H7 (cell line): Measurements from ENCODE around the gene TMEM59L. TPM values are rescaled to one million over a fixed set of nuclear protein-coding genes. Genes with fewer than 3 reads are reported as not detected.

Experiments used
- DNase-seq: peaks from one replicate; pipeline ENCODE4 v3.0.0; 2012
- H3K27me3 ChIP-seq: 2 replicates; pipeline ENCODE4 v1.6.0; 2011; ENCODE audit warnings: mild to moderate bottlenecking, low read length; ENCODE audit not compliant: control insufficient read depth, insufficient read depth
- H3K36me3 ChIP-seq: replicated peaks from 2 replicates; pipeline ENCODE4 v1.5.1; 2011; ENCODE audit warnings: low read length; ENCODE audit not compliant: control insufficient read depth, insufficient read depth
- H3K4me3 ChIP-seq: 2 replicates; pipeline ENCODE4 v1.5.1; 2011; ENCODE audit warnings: low read depth, mild to moderate bottlenecking, control low read depth, low read length, moderate library complexity; ENCODE audit not compliant: insufficient read depth
- total RNA-seq: library from RNA; depleted of rRNA; stranded (reverse); fragments of >200 nt; shearing (Covaris generic); gene quantifications from 2 replicates; pipeline ENCODE4 v1.2.3, GENCODE V29; 2014

The TMEM59L gene
- total RNA-seq, 1 experiment from 2014 or later: 1.8 TPM

DNA sequence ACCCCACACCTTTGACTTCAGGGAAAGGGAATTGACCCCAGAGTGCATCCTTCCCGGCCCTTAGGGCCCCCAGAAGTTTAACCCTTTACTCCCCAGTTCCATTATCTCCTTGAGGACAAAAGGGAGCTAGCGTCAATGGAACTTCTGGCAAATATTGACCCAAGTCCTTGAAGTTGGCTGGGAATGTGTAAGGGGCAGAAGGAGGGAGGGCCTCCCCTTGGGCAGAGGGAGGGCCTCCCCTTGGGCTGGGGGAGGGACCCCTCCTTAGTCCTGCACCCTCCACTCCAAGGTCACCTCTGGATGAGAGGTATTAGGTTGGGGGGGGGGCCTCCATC is 3.0 kb upstream of the TMEM59L start:
- no peak for DNase-seq
- Histone ChIP-seq H3K4me3 (no peak overlapping the region), H3K27me3 (peaks cover 93% of the 10 kb centered on the region), H3K36me3 (no peaks in the 10 kb centered on the region)

DNA sequence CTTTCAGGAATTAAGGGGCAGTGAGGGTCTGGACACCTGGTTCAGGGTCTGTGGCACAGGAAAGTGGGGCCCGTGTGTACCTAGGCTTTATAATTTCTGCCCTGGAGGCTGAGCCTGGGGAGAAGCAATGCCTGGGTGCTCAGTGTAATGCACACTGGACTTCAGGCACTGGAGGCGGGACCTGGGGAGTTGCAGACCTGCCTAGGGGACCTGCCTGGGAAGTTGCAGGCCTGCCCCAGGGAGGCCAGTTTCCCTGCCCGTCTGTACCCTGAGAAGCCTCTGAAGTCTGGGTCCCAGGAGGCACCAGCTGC is 2.5 kb upstream of the TMEM59L start:
- Histone ChIP-seq H3K4me3 (no peak overlapping the region; the same call in 1 of the 2 replicates), H3K36me3 (no peaks in the 10 kb centered on the region), H3K27me3 (peaks cover 89% of the 10 kb centered on the region)
- peak; percentile 75 for DNase-seq

DNA sequence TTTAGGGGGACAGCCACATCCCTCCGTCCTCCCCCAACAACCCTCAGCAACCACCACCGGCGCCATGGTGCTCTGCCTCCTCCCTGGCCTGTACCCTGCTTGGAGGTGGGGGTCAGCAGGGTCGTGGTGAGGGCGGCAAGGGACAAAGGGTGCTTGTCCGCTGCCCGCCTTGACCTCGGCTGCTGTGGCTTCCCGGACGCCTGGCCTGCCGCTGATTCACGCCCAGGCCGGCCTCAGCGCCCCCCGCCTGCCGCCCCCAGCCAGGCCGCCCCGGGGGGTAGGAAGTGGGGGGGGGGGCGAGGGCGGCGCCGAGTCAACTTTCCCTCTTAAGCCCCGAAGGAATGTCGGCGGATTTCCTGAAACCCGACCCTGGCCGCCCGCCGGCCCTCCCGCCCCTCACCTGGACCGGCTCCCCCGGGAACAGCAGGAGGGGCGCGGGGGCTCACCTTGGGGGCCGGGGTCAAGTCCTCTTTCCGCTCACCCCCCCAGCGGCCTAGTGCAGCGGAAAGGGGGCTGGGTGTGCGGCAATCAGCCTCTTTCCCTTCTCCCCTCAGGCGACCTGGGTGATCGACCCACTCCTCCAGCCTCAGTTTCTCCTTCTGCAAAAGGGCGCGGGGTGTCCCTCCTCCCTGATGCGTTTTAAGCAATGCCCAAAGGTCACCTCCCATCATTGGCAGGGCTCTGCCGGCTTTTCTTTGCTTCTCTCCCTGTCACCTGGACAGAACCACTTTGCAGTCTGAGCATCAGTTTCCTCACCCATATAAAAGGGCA is 1.9 kb upstream of the TMEM59L start:
- H3K36me3 ChIP-seq: no peaks in the 10 kb centered on the region
- peak; percentile 91 for DNase-seq
- H3K4me3 ChIP-seq: peak overlapping the region; percentile 23; the same call in 1 of the 2 replicates
- peaks cover 84% of the 10 kb centered on the region for H3K27me3 ChIP-seq

DNA sequence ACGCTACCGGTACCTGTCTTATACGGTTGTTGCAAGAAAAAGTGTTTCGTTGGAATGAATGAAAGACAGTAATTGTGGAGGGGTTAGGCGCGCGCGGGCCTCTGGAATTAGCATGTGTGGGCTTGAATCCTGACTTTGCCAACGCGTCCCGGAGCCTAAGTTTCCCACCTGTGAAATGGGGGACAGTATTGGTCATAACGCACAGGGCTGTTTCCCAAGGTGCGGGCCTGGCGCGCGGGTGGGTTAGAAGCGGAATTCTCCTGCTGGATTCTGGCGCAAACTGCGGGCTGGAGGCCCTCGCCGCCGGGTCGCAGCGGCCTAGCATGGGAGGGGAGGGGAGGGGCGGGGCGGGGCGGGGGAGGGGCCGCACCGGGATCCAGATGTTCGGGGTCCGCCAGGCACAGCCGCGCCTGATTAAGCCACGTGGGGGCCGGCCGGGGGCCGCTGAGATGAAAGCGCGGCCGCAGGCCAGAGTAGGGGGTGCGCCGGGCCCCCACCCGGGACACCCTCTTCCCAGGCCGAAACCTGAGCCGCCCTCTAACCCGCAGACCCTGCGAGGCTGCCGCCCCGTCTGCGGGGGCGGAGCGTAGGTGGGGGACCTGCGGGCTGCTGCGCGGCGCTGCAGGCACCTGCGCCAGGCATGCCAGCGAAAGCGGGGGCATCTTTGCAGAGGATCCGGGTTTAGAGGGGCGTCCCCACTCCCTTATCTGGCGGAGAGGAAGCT is 1.2 kb upstream of the TMEM59L start:
- Histone ChIP-seq H3K36me3 (no peaks in the 10 kb centered on the region), H3K27me3 (peaks cover 81% of the 10 kb centered on the region), H3K4me3 (peak overlapping the region; percentile 39)
- peak; percentile 97 for DNase-seq

DNA sequence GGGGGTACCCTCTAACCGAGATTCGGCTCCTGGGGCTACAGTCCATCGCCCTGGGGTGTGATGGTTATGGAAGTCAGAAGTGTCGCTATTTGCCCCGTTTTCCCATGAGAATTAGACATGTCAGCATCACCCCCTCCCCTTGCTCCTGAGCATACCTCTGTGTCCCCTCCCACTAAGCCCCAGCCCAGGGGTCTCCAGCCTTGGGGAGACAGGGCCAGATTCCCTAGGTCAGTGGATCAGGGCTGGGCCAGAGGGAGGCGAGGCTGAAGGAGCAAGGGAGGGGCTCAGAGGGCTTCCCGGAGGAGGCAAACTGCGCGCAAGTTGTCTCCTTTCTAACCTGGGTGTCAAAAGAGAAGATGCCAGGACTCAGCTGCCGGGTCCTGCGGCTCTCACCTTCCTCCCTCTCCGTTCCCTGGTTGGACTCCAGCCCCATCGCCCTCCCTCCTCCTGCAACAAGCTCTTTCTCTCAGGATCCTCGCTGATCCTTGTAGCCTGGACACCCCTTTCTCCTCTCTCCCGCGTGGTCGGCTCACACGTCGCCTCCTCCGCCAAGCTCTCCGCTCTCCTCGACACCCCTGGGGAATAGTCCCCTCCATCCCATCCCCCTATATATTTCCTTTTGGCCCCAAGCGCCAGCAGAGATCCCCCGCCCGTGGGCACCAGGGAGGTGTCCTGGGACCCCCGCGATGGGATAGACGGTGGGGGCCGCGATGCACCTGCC is 459 bp upstream of the TMEM59L start:
- H3K27me3 ChIP-seq: peaks cover 77% of the 10 kb centered on the region

DNA sequence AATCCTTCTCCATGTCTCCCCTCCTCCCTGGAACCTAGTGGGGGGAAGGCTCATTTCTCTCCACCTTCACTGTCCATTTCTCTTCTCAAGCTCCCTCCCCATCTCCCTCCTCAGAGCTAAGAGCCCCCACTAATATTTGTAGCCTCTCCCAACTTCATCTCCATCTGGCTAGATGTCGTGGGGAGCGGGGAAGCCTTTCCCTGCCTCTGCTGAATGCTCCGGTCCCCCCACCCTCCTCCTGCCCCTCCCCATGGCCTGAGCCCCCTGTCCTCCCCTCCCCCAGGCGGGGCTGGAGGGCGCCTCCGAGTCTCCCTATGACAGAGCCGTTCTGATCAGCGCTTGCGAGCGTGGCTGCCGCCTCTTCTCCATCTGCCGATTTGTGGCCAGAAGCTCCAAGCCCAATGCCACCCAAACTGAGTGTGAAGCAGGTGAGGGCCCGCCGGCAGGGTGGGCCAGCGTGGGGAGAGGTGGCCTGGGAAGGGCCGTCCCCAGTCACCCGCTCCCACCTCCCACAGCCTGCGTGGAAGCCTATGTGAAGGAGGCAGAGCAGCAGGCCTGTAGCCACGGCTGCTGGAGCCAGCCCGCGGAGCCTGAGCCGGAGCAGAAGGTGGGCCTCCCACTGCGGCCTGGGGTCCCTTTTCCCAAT is 1.0 kb downstream of the TMEM59L start:
- peak; percentile 80 for DNase-seq
- Histone ChIP-seq H3K27me3 (peaks cover 62% of the 10 kb centered on the region), H3K4me3 (no peak overlapping the region; the same call in 1 of the 2 replicates), H3K36me3 (no peaks in the 10 kb centered on the region)

More for the DNA sequence above, 459 bp upstream of the TMEM59L start:
- Histone ChIP-seq H3K4me3 (peak overlapping the region; percentile 39), H3K36me3 (no peaks in the 10 kb centered on the region)
- peak; percentile 75 for DNase-seq

DNA sequence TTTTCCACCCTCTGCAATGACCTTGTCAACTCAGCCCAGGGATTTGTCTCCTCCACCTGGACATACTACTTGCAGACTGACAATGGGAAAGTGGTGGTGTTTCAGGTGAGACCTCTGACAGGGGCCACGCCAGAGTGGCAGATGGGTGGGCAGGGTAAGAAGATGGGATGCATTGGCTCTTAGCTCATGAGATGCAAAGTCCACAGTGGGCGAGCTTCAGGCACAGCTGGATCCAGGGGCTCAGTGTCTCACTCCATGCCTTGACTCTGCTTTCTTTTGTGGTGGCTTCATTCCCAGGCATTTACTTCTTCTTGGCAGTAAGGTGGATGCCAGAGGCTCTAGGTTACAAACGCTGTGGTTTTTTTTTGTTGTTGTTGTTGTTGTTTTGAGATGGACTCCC is 3.4 kb downstream of the TMEM59L start:
- Histone ChIP-seq H3K4me3 (no peak overlapping the region), H3K27me3 (peaks cover 41% of the 10 kb centered on the region), H3K36me3 (no peaks in the 10 kb centered on the region)
- DNase-seq: no peak

DNA sequence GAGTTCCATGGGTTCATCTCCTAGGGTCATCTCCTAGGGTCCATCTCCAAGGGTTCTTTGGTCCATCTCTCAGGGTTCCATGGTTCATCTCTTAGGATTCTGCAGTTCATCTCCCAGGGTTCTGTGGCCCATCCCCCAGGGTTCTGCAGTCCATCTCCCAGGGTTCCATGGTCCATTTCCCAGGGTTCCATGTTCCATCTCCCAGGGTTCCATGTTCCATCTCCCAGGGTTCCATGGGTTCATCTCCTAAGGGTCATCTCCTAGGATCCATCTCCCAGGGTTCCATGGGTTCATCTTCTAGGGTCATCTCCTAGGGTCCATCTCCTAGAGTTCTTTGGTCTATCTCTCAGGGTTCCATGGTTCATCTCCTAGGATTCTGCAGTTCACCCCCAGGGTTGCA is 4.9 kb downstream of the TMEM59L start:
- peaks cover 26% of the 10 kb centered on the region for H3K27me3 ChIP-seq
- H3K36me3 ChIP-seq: no peaks in the 10 kb centered on the region
- DNase-seq: no peak
- no peak overlapping the region for H3K4me3 ChIP-seq

DNA sequence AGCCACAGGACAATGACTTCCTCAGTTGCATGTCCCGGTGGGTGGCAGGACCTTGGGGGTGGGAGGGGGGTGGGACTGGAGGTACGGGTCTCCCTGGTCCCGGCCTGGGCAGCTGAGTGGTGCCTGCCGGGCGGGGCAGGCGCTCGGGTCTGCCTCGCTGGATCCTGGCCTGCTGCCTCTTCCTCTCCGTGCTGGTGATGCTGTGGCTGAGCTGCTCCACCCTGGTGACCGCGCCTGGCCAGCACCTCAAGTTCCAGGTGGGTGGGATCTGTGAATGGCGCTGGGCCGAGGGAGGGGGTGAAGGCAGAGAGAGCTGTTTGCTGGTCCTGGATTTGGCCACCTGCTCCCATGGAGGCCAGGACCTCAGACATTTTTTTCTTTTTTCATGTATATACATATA is 5.6 kb downstream of the TMEM59L start:
- H3K27me3 ChIP-seq: peaks cover 20% of the 10 kb centered on the region
- H3K36me3 ChIP-seq: no peaks in the 10 kb centered on the region
- no peak overlapping the region for H3K4me3 ChIP-seq
- no peak for DNase-seq

DNA sequence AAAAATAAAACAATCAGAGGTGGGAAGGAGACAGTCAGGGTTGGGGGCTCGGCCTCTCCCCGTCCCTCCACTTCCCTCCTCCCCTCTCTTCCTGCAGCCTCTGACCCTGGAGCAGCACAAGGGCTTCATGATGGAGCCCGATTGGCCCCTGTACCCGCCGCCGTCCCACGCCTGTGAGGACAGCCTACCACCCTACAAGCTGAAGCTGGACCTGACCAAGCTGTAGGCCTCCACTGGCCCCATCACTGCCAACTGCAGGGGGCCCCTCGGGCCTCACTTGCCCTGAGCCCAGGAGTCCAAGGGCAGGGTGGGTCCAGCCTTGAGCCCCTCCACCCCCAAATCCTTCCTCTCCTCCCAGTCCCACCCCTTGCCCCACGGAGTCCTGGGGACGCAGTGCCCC is 7.6 kb downstream of the TMEM59L start:
- Histone ChIP-seq H3K36me3 (no peaks in the 10 kb centered on the region), H3K27me3 (peaks cover 3% of the 10 kb centered on the region), H3K4me3 (no peak overlapping the region)
- DNase-seq: no peak

DNA sequence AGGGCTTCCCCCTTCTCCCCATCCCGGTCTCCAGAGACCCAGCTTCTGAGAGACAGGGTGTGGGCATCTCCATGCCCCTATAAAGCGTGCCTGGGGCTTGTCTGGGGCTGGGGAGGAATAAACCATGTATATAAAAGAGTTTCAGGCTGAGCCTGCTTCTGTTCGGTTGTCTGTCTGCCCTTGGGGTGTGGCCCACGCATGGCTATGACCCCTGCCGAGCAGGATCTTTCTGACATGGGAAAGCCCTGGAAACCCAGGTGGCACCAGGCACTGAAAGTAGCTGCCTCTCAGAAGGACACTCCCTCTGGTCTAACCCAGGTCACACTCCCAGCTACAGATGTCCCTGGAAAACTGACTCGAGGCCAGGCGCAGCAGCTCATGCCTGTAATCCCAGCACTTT is 8.2 kb downstream of the TMEM59L start:
- DNase-seq: no peak
- peaks cover 2% of the 10 kb centered on the region for H3K27me3 ChIP-seq

DNA sequence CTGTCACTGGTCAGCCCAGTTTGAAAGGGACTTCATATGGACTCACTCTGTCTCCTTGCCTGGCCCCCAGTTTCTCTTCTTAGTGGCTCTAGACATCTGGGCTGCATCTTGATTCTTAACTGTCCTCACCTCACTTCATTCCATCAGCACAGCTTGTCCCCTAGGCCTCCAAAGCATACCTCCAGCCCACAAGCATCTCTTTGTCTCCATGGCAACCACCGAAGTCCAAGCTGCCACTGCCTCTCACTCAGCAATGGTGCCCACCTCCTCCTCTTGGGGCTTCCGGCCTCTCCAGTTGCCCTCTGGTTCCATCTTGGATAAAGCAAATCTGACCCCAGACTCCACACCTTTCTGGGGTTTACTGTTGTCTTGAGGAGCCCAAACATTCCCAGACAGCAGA is 14.2 kb downstream of the TMEM59L start:
- H3K4me3 ChIP-seq: no peak overlapping the region
- no peaks in the 10 kb centered on the region for H3K36me3 ChIP-seq
- no peaks in the 10 kb centered on the region; the same call in 1 of the 2 replicates for H3K27me3 ChIP-seq
- DNase-seq: no peak

More for the DNA sequence above, 8.2 kb downstream of the TMEM59L start:
- Histone ChIP-seq H3K36me3 (no peaks in the 10 kb centered on the region), H3K4me3 (no peak overlapping the region)

DNA sequence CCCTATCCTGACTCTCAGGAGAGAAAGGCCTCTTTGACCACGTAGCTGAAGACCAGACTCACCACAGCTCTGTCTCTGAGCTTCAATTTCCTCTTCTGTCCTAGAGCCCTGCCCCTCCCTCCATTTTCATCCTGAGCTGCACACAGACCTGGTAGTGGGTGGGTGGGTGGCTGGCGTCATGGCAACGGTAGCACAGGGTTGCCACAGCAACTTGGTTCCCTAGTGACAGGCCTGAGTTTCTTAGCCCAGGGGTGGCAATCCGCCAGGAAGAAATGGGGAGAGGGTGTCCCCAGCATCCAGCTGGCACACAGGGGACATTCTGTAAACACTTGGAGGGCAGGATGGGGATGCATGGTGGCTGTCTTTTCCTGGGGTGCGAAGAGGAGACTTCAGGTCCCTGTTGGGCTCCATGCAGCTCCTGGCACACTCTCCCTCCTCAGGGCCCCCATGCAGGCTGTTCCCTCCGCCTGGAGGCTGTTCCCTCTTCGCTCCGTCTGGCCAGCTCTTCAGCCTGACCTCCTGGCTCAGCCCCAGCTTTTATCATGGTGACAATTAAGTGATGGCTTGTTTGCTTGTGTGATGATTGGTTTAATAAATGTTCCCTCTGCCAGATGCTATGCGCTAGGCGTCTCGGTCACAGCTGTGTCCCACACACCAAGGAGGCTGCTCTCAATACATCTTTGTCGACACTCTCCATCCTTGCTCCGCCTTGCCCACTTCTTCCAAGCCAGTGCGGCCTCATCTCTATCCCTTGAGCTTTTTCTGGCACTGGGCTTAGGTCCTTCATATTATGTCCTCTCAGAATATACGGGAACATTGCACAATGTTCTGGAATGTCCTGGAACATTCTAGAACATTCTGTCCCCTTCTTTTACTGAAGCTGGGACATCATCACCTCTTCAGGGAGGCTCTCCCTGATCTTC is 16.8 kb downstream of the TMEM59L start:
- peak; percentile 40 for DNase-seq
- no peaks in the 10 kb centered on the region for H3K36me3 ChIP-seq
- H3K27me3 ChIP-seq: no peaks in the 10 kb centered on the region; the same call in 1 of the 2 replicates
- no peak overlapping the region for H3K4me3 ChIP-seq

DNA sequence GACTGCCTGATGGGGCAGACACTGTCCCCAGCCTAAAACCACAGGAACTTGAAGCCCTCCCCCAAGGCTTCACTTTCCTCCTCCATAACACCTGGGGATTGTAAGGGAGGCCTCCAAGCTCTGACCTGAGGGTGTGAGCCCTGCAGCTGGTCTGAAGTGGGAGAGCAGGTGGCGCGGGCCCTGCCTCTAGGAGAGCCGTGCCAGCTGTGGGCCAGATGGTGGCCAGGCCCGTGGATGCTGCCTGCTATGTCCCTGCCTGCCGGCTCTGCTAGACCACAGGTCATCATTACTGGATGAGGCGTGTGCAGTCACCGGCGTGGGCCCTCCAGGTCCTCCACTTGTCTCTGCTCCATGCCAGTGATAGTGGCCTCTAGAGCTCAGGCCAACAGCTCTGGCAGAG is 20.7 kb downstream of the TMEM59L start:
- DNase-seq: no peak
- H3K27me3 ChIP-seq: peaks cover 2% of the 10 kb centered on the region; the same call in 1 of the 2 replicates
- no peak overlapping the region for H3K4me3 ChIP-seq
- H3K36me3 ChIP-seq: no peaks in the 10 kb centered on the region
